Astrocyte (in vitro differentiated cells and primary cell): Measurements from ENCODE around the gene NEAT1.

Experiments used
- CTCF ChIP-seq: IDR thresholded peaks from 2 replicates; pipeline ENCODE4 v1.5.1; 2011; ENCODE audit warnings: low read depth, mild to moderate bottlenecking, inconsistent platforms, low read length, moderate library complexity; ENCODE audit not compliant: insufficient read depth
- EZH2 ChIP-seq: IDR thresholded peaks from 2 replicates; pipeline ENCODE4 v1.6.1; 2012; ENCODE audit warnings: mild to moderate bottlenecking, low read length, inconsistent platforms; ENCODE audit not compliant: insufficient read depth

- TF ChIP-seq EZH2: no peak
- TF ChIP-seq CTCF: no peak
Measured at GRCh38 chr11:65423516-65424204, 1.1 kb downstream of the NEAT1 start.
